Adrenal gland (tissue), 5 donors: Measurements from ENCODE around the gene PIAS4.

ENCODE experiments used
- CTCF ChIP-seq, 6 experiments: fragments of 450-650 bp in 4 of 6; fragments of 200-600 bp in 2 of 6; sonication (generic) in 1 of 6; IDR thresholded peaks; 1 replicate in 5 of 6; 2 replicates in 1 of 6; pipeline versions ENCODE4 v1.5.1 to v1.8.0; 2016 to 2021; ENCODE audit warnings: antibody characterized with exemption in 6 of 6, mild to moderate bottlenecking in 2 of 6, moderate library complexity in 1 of 6
- POLR2A ChIP-seq, 2 donors: fragments of 450-650 bp; IDR thresholded peaks; one replicate each; pipeline ENCODE4 v1.6.1; 2017; ENCODE audit warnings: antibody characterized with exemption in 2 of 2, mild to moderate bottlenecking in 2 of 2, moderate library complexity in 1 of 2
- donor health status: DM: no; HTN: no; CAD: no.

DNA sequence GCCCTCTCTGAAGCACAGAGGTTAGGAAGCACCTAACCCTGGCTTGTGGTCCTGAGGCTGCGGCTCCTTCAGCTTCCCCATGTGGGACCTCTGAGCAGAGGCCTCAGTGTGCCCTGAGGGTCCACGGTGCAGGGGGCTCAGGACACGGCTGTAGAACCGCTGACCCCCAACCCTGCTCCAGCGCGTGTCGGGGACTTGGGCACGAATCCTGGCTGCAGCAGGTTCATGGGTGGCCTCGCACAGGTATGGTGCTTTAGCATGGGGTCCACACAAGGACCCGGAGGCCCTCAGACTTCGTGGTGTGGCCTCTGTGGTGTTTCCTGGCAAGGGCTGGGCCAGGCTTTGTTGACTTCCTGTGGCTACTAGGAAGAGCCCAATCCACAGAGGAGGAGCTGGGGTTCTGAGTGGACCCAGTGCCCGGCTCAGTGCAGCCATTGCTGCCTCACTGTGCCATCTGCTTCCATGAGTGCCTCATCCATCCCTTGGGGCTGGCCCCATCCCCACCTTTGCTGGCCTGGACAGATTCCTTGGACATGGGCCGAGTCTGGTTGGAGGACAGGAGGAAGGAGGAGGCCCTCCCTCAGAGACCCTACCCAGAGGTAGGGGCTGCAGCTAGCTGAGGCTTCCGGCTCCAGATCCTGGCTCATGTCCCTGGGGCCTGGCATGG lies 34.7 kb downstream of the PIAS4 start:
- TF ChIP-seq POLR2A (IDR thresholded peaks at IDR 0.05) (no peak), CTCF (IDR thresholded peaks at IDR 0.05) (no peak)
